Neural progenitor cell (in vitro differentiated cells): ENCODE data around the gene CCDC73. TPM values are rescaled to one million over a fixed set of nuclear protein-coding genes. Genes with fewer than 3 reads are reported as not detected.

Experiments
- DNase-seq: peaks from one replicate; pipeline ENCODE4 v3.0.0-alpha.2; 2016; ENCODE audit warnings: low spot score
- H2AFZ ChIP-seq: fragments of 200-600 bp; sonication (generic); replicated peaks from 2 replicates; pipeline ENCODE4 v1.6.1; 2016; ENCODE audit warnings: antibody characterized with exemption
- H3F3A ChIP-seq: fragments of 200-600 bp; sonication (generic); 2 replicates; pipeline ENCODE4 v1.6.1; 2016; ENCODE audit warnings: antibody characterized with exemption, low read depth
- H3K27ac ChIP-seq: fragments of 200-600 bp; sonication (generic); 2 replicates; pipeline ENCODE4 v1.5.1; 2016; ENCODE audit warnings: mild to moderate bottlenecking
- H3K27me3 ChIP-seq: fragments of 200-600 bp; sonication (generic); 2 replicates; pipeline ENCODE4 v1.6.1; 2016; ENCODE audit warnings: mild to moderate bottlenecking, moderate library complexity
- H3K36me3 ChIP-seq: fragments of 200-600 bp; sonication (generic); 2 replicates; pipeline ENCODE4 v1.5.1; 2016
- H3K4me1 ChIP-seq: fragments of 200-600 bp; sonication (generic); 2 replicates; pipeline ENCODE4 v1.6.1; 2016; ENCODE audit warnings: mixed run types
- H3K4me2 ChIP-seq: fragments of 200-600 bp; sonication (generic); 2 replicates; pipeline ENCODE4 v1.6.1; 2016
- H3K4me3 ChIP-seq: fragments of 200-600 bp; sonication (generic); 2 replicates; pipeline ENCODE4 v1.5.1; 2016
- H3K79me2 ChIP-seq: fragments of 200-600 bp; sonication (generic); 2 replicates; pipeline ENCODE4 v1.6.1; 2016; ENCODE audit warnings: low read depth
- H3K9ac ChIP-seq: fragments of 200-600 bp; sonication (generic); 2 replicates; pipeline ENCODE4 v1.6.1; 2016
- H3K9me3 ChIP-seq: fragments of 200-600 bp; sonication (generic); 2 replicates; pipeline ENCODE4 v1.5.1; 2016; ENCODE audit warnings: low read depth
- H4K20me1 ChIP-seq: fragments of 200-600 bp; sonication (generic); 2 replicates; pipeline ENCODE4 v1.6.1; 2016; ENCODE audit warnings: low read depth
- H3K27ac Mint-ChIP-seq: 3 replicates; pipeline ENCODE4 v1.8.0; 2021; ENCODE audit warnings: mixed read lengths
- H3K27me3 Mint-ChIP-seq: 2 replicates; pipeline ENCODE4 v1.8.0; 2022; ENCODE audit warnings: low read depth, mild to moderate bottlenecking, inconsistent platforms, moderate library complexity, mixed read lengths; ENCODE audit not compliant: insufficient read depth
- H3K36me3 Mint-ChIP-seq: 3 replicates; pipeline ENCODE4 v1.8.0; 2021; ENCODE audit warnings: mixed read lengths
- H3K4me1 Mint-ChIP-seq: 3 replicates; pipeline ENCODE4 v1.8.0; 2021; ENCODE audit warnings: mixed read lengths
- H3K4me3 Mint-ChIP-seq: 3 replicates; pipeline ENCODE4 v1.8.0; 2021; ENCODE audit warnings: mild to moderate bottlenecking, moderate library complexity, mixed read lengths
- H3K9me3 Mint-ChIP-seq: 3 replicates; pipeline ENCODE4 v1.8.0; 2020; ENCODE audit warnings: mixed read lengths
- CTCF ChIP-seq: fragments of 200-600 bp; sonication (generic); IDR thresholded peaks from 2 replicates; pipeline ENCODE4 v1.5.1; 2017; ENCODE audit warnings: antibody characterized with exemption, mild to moderate bottlenecking
- EZH2 ChIP-seq: fragments of 200-600 bp; sonication (generic); IDR thresholded peaks from 2 replicates; pipeline ENCODE4 v1.6.1; 2017; ENCODE audit warnings: antibody characterized with exemption, mild to moderate bottlenecking, moderate library complexity
- EZH2phosphoT487 ChIP-seq: fragments of 200-600 bp; sonication (generic); IDR thresholded peaks from 2 replicates; pipeline ENCODE4 v1.6.1; 2017; ENCODE audit warnings: antibody characterized with exemption
- total RNA-seq: library from RNA; depleted of rRNA; stranded (reverse); fragments of >200 nt; gene quantifications from 2 replicates; pipeline ENCODE4 v1.2.3, GENCODE V29; 2015; ENCODE audit warnings: low replicate concordance

The CCDC73 gene
- total RNA-seq, 1 donor from 2014 or later: not detected

- no peak overlapping the region for H3K4me2 ChIP-seq
- Mint-ChIP-seq H3K4me1 (no peaks in the 10 kb centered on the region), H3K27ac (no peak overlapping the region), H3K4me3 (no peak overlapping the region), H3K36me3 (no peaks in the 10 kb centered on the region), H3K9me3 (peaks cover 2% of the 10 kb centered on the region), H3K27me3 (no peaks in the 10 kb centered on the region)
- H3K4me3 ChIP-seq: no peak overlapping the region
- H3K4me1 ChIP-seq: no peaks in the 10 kb centered on the region
- H3K9ac ChIP-seq: no peak overlapping the region
- H2AFZ ChIP-seq: no peak overlapping the region
- no peak for DNase-seq
- no peaks in the 10 kb centered on the region for H3K79me2 ChIP-seq
- H3K27me3 ChIP-seq: no peaks in the 10 kb centered on the region
- H3F3A ChIP-seq: no peaks in the 10 kb centered on the region
- TF ChIP-seq EZH2phosphoT487 (no peak), CTCF (no peak), EZH2 (no peak)
- H4K20me1 ChIP-seq: no peaks in the 10 kb centered on the region
- H3K27ac ChIP-seq: no peak overlapping the region
- H3K36me3 ChIP-seq: no peaks in the 10 kb centered on the region
- H3K9me3 ChIP-seq: no peaks in the 10 kb centered on the region
Observed at GRCh38 chr11:32671051-32671450, 123.4 kb downstream of the CCDC73 start.

GRCh38 chr11:32659672-32660071 is 134.8 kb downstream of the CCDC73 start:
- H2AFZ ChIP-seq: no peak overlapping the region
- Mint-ChIP-seq H3K27ac (no peak overlapping the region), H3K36me3 (no peaks in the 10 kb centered on the region), H3K9me3 (no peaks in the 10 kb centered on the region), H3K4me3 (no peak overlapping the region), H3K27me3 (no peaks in the 10 kb centered on the region), H3K4me1 (no peaks in the 10 kb centered on the region)
- no peaks in the 10 kb centered on the region for H3F3A ChIP-seq
- H3K79me2 ChIP-seq: no peaks in the 10 kb centered on the region
- no peaks in the 10 kb centered on the region for H3K36me3 ChIP-seq
- no peak for DNase-seq
- H4K20me1 ChIP-seq: no peaks in the 10 kb centered on the region
- H3K4me3 ChIP-seq: no peak overlapping the region
- TF ChIP-seq CTCF (no peak), EZH2 (no peak), EZH2phosphoT487 (no peak)
- no peaks in the 10 kb centered on the region for H3K9me3 ChIP-seq
- H3K9ac ChIP-seq: no peak overlapping the region
- no peaks in the 10 kb centered on the region for H3K4me1 ChIP-seq
- H3K27me3 ChIP-seq: no peaks in the 10 kb centered on the region
- no peak overlapping the region for H3K4me2 ChIP-seq
- no peak overlapping the region for H3K27ac ChIP-seq

- no peak for TF ChIP-seq EZH2phosphoT487
- TF ChIP-seq CTCF: no peak
- TF ChIP-seq EZH2: no peak
- no peaks in the 10 kb centered on the region for H4K20me1 ChIP-seq
- Mint-ChIP-seq H3K27me3 (no peaks in the 10 kb centered on the region), H3K4me1 (no peaks in the 10 kb centered on the region), H3K36me3 (no peaks in the 10 kb centered on the region), H3K4me3 (no peak overlapping the region), H3K9me3 (no peaks in the 10 kb centered on the region), H3K27ac (no peak overlapping the region)
- H3K9me3 ChIP-seq: no peaks in the 10 kb centered on the region
- H3F3A ChIP-seq: no peaks in the 10 kb centered on the region
- H3K9ac ChIP-seq: no peak overlapping the region
- no peaks in the 10 kb centered on the region for H3K4me1 ChIP-seq
- H3K4me3 ChIP-seq: no peak overlapping the region
- DNase-seq: no peak
- no peak overlapping the region for H2AFZ ChIP-seq
- no peaks in the 10 kb centered on the region for H3K27me3 ChIP-seq
- H3K79me2 ChIP-seq: no peaks in the 10 kb centered on the region
- no peak overlapping the region for H3K27ac ChIP-seq
- H3K4me2 ChIP-seq: no peak overlapping the region
- H3K36me3 ChIP-seq: no peaks in the 10 kb centered on the region
Observed at GRCh38 chr11:32658639-32659406, 135.6 kb downstream of the CCDC73 start.
